Erythroblast (primary cell): ENCODE data around the gene TSSK2.

Experiments used
- GATA1 ChIP-seq: IDR thresholded peaks from 2 replicates; pipeline ENCODE4 v1.6.1; 2011; ENCODE audit warnings: low read depth, mild to moderate bottlenecking, control low read depth, low read length, moderate library complexity
- POLR2A ChIP-seq: IDR thresholded peaks from 2 replicates; pipeline ENCODE4 v1.6.1; 2011; ENCODE audit warnings: mild to moderate bottlenecking, low read length

DNA sequence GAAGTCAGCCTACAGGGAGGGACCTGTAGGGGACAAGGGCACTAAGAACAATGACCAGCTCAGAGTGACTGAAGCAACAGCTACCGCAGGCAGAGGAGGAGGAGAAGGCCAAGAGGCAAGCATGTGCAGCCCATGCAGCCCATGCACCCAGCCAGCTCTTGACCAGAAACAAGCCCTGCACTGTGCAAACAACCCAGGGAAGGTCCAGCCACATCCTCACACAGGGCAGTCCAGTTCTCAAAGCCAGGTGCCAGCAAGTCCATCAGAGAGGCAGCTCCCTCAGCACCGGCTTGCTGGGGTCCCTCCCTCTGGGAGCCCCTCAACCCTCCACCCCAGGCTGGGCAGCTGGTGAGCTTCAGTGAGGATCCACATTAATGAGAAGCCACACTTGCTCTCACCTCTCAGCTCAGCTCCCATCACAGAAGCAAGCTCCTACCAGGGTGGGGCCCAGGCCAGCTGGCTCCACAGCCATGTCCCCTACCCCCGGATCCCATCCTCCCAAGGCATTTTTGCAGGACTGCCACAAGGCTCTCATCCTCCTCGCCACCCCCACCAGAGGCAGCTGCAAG is 16.0 kb upstream of the TSSK2 start:
- TF ChIP-seq POLR2A (no peak), GATA1 (no peak)
